ENCODE results near the gene KIFBP. TPM values are rescaled to one million over a fixed set of nuclear protein-coding genes. Genes with fewer than 3 reads are reported as not detected.
A peak's percentile ranks its signal among the peaks of the same experiment; 100 is the strongest.

KIFBP gene
- total RNA-seq, 4 donors from 2014 or later = 20.2 to 31.2 (median 22.6) TPM

DNA sequence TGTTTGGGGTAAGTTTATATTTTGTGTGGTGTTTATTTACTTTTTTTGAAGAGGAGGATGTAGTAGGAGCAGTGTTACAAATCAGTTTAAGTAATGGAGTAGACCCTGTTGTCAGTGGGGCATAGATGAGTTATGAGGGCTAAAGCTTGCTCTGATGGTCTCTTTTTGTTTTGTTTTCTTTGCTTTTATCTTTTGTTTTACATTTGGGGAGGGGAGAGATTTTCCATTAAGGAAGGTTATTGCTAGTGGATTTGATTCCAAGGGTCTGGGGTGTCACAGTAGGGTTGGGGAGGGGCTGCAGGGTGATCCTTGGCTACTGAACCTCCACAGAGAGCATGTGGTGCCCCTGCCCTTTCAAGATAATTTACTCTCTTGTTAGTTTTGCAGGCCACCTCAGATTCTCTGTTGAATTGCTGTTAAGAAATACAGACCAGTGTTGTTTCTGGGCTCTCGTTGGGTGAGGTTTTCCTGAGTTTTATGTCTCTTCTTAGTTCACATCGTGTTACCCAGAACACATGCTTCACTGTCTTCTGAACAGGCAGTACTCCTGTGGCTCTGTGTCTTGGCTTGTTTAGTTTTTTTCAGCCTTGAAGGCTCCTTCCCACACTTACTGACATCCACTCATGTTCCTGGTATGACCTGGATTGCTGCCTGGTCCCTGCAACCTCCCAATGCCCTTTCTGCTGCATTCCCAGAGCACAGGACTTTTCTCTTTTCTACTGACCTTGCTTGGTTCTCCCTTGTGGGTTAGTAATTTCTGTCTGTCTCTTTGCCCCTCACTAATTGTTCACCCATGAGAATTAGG lies 4.2 kb downstream of the KIFBP start:
- no peaks in the 10 kb centered on the region for H3K27me3 ChIP-seq
- peak overlapping the region; percentile 41 to 59 (median 54) for H3K27ac ChIP-seq
- H3K9me3 ChIP-seq = no peaks in the 10 kb centered on the region
- intact Hi-C loops (cut with DNase I; ENCODE audit: low total_unique reads) (no loop called here), in situ Hi-C loops (cut with MboI; ENCODE audit: low pct_ligation_motif_present in 1 of 4, low pct_unique_long_range_greater_than_20kb in 1 of 4, low sequenced_read_pairs in 3 of 4) (loop anchor here in 3 of 4 donors (10.0 to 25.0 kb wide), 3 partner anchors 119 to 394 kb away; partner anchors contain the start of gene VPS26A (in 1 of the 3))
- H3K4me1 ChIP-seq = peaks cover 5 to 45% (median 32%) of the 10 kb centered on the region in 4 donors
- peak; percentile 17 for DNase-seq
- H3K4me3 ChIP-seq = no peak overlapping the region
- H3K36me3 ChIP-seq = no peaks in the 10 kb centered on the region
- TF ChIP-seq POLR2AphosphoS5 (IDR thresholded peaks at IDR 0.05) = peak; percentile 38 to 59 (median 40)
- peak; percentile 28 for TF ChIP-seq EP300 (IDR thresholded peaks at IDR 0.05; ENCODE audit: low read depth)
- TF ChIP-seq POLR2A (IDR thresholded peaks at IDR 0.05) = no peak
- TF ChIP-seq, protein P1, sequence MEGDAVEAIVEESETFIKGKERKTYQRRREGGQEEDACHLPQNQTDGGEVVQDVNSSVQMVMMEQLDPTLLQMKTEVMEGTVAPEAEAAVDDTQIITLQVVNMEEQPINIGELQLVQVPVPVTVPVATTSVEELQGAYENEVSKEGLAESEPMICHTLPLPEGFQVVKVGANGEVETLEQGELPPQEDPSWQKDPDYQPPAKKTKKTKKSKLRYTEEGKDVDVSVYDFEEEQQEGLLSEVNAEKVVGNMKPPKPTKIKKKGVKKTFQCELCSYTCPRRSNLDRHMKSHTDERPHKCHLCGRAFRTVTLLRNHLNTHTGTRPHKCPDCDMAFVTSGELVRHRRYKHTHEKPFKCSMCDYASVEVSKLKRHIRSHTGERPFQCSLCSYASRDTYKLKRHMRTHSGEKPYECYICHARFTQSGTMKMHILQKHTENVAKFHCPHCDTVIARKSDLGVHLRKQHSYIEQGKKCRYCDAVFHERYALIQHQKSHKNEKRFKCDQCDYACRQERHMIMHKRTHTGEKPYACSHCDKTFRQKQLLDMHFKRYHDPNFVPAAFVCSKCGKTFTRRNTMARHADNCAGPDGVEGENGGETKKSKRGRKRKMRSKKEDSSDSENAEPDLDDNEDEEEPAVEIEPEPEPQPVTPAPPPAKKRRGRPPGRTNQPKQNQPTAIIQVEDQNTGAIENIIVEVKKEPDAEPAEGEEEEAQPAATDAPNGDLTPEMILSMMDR (IDR thresholded peaks at IDR 0.05) = no peak
- WGBS, 2 donors (ENCODE audit: low coverage in 1 of 2) = 58 to 61% methylated on average over 2 of the region's 2 CpGs

DNA sequence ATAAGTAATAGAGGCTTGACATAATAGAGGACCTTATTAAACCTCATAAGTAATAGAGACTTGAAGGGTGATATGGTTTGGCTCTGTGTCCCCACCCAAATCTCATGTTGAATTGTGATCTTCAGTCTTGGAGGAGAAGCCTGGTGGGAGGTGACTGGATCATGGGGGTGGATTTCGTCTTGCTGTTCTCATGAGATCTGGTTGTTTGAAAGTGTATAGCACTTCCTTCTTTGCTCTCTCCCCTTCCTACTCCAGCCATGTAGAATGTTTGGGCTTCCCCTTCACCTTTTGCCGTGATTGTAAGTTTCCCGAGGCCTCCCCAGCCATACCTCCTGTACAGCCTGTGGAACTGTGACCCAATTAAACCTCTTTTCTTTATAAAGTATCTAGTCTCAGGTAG lies 8.6 kb downstream of the KIFBP start:
- TF ChIP-seq POLR2A (IDR thresholded peaks at IDR 0.05) (no peak), EP300 (IDR thresholded peaks at IDR 0.05; ENCODE audit: low read depth) (no peak), POLR2AphosphoS5 (IDR thresholded peaks at IDR 0.05) (no peak)
- TF ChIP-seq, protein P1 (IDR thresholded peaks at IDR 0.05) = no peak
- H3K9me3 ChIP-seq = no peaks in the 10 kb centered on the region
- H3K4me3 ChIP-seq = no peak overlapping the region
- 72 to 86% methylated on average over 3 of the region's 3 CpGs for WGBS, 2 donors (ENCODE audit: low coverage in 1 of 2)
- H3K27me3 ChIP-seq = no peaks in the 10 kb centered on the region
- H3K36me3 ChIP-seq = peaks cover 0 to 11% (median 0%) of the 10 kb centered on the region in 4 donors
- H3K27ac ChIP-seq = no peak overlapping the region
- intact Hi-C loops (cut with DNase I; ENCODE audit: low total_unique reads) = loop anchor here (5.0 kb wide), 1 partner anchor 730 kb away; no protein-coding TSS in a partner anchor
- no peak for DNase-seq
- H3K4me1 ChIP-seq = peaks cover 0 to 15% (median 7%) of the 10 kb centered on the region in 4 donors
- in situ Hi-C loops (cut with MboI; ENCODE audit: low pct_ligation_motif_present in 1 of 4, low pct_unique_long_range_greater_than_20kb in 1 of 4, low sequenced_read_pairs in 3 of 4) = loop anchor here in 3 of 4 donors (10.0 to 25.0 kb wide), 3 partner anchors 115 to 390 kb away; partner anchors contain the start of gene VPS26A (in 1 of the 3)

DNA sequence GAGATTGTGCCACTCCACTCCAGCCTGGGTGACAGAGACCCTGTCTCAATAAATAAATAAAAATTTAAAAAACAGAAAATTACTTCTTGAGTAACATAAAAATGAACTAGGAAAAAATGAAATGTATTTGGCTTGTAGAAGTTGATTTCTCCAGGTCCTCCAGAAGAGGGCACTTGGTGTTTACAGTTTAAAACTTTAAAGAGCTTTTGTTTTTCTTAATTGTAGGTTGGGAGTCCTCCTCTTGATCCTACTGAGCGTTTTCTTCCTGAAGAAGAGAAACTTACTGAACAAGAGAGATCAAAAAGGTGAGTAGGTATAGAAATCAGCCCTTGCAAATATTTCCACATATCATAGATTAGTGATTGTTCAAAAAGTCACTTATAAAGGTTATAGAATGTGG lies 16.2 kb downstream of the KIFBP start:
- intact Hi-C loops (cut with DNase I; ENCODE audit: low total_unique reads) (loop anchor here (10.0 kb wide), 1 partner anchor 90 kb away; no protein-coding TSS in a partner anchor), in situ Hi-C loops (cut with MboI; ENCODE audit: low pct_ligation_motif_present in 1 of 4, low pct_unique_long_range_greater_than_20kb in 1 of 4, low sequenced_read_pairs in 3 of 4) (loop anchor here in 3 of 4 donors (5.0 to 25.0 kb wide), 3 partner anchors 87 to 107 kb away; partner anchors contain the start of gene VPS26A (in 1 of the 3))
- no peak for DNase-seq
- Histone ChIP-seq H3K4me3 (no peak overlapping the region), H3K36me3 (peaks cover 0 to 41% (median 10%) of the 10 kb centered on the region in 4 donors), H3K27me3 (no peaks in the 10 kb centered on the region), H3K27ac (no peak overlapping the region), H3K9me3 (no peaks in the 10 kb centered on the region), H3K4me1 (peaks cover 0 to 8% (median 0%) of the 10 kb centered on the region in 4 donors)
- TF ChIP-seq POLR2AphosphoS5 (IDR thresholded peaks at IDR 0.05) (no peak), EP300 (IDR thresholded peaks at IDR 0.05; ENCODE audit: low read depth) (no peak)
- TF ChIP-seq, protein P1 (IDR thresholded peaks at IDR 0.05) = peak; percentile 26 to 41 (median 36)
- WGBS, 2 donors (ENCODE audit: low coverage in 1 of 2) = 0 to 4% methylated on average over 1 of the region's 1 CpG

Measured in transverse colon (tissue), 4 donors.